Endothelial cell of umbilical vein (primary cell): ENCODE results near the gene SELP.

Experiments
- CTCF ChIP-seq, 2 donors: IDR thresholded peaks; 1 replicate in 1 of 2; 2 replicates in 1 of 2; pipeline ENCODE4 v1.5.1; 2011; ENCODE audit warnings: low read length in 2 of 2, mild to moderate bottlenecking in 2 of 2, moderate library complexity in 2 of 2, control low read depth in 1 of 2, inconsistent platforms in 1 of 2, low read depth in 1 of 2; ENCODE audit not compliant: insufficient read depth in 1 of 2; ENCODE audit errors: extremely low read depth in 1 of 2
- EZH2 ChIP-seq: IDR thresholded peaks from 2 replicates; pipeline ENCODE4 v1.6.1; 2012; ENCODE audit warnings: borderline replicate concordance, low read depth, mild to moderate bottlenecking, moderate library complexity, low read length, inconsistent platforms; ENCODE audit not compliant: severe bottlenecking
- FOS ChIP-seq: IDR thresholded peaks from 2 replicates; pipeline ENCODE4 v1.6.1; 2011; ENCODE audit warnings: mild to moderate bottlenecking, low read length, moderate library complexity, borderline replicate concordance; ENCODE audit not compliant: insufficient read depth
- GATA2 ChIP-seq: IDR thresholded peaks from 2 replicates; pipeline ENCODE4 v1.7.0; 2011; ENCODE audit warnings: low read depth, mild to moderate bottlenecking, moderate library complexity, mixed read lengths, low read length; ENCODE audit not compliant: insufficient read length, insufficient read depth
- MYC ChIP-seq: IDR thresholded peaks from one replicate; pipeline ENCODE4 v1.6.1; 2011; ENCODE audit warnings: mild to moderate bottlenecking, low read depth, low read length
- POLR2A ChIP-seq: IDR thresholded peaks from 2 replicates; pipeline ENCODE4 v1.6.1; 2012; ENCODE audit warnings: low read depth, mild to moderate bottlenecking, control low read depth, low read length
- POLR2AphosphoS5 ChIP-seq: IDR thresholded peaks from 2 replicates; pipeline ENCODE4 v1.6.1; 2012; ENCODE audit warnings: low read depth, mild to moderate bottlenecking, control low read depth, low read length, moderate library complexity; ENCODE audit not compliant: insufficient read depth
- TF ChIP-seq, protein P1 (sequence below): IDR thresholded peaks from 2 replicates; pipeline ENCODE4 v1.6.1; 2011; ENCODE audit not compliant: insufficient read depth, insufficient read length

GRCh38 chr1:169570172-169570574 is 59.8 kb downstream of the SELP start:
- TF ChIP-seq CTCF (IDR thresholded peaks at IDR 0.05; ENCODE audit: extremely low read depth in 1 of 2, insufficient read depth in 1 of 2, low read depth in 1 of 2, low read length in 2 of 2) (no peak), FOS (no peak), POLR2AphosphoS5 (no peak), POLR2A (no peak), EZH2 (no peak), GATA2 (no peak), MYC (no peak)
- TF ChIP-seq, protein P1, sequence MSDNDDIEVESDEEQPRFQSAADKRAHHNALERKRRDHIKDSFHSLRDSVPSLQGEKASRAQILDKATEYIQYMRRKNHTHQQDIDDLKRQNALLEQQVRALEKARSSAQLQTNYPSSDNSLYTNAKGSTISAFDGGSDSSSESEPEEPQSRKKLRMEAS, result no peak
